Kidney epithelial cell (primary cell): ENCODE results near the gene SLC12A5. TPM values are rescaled to one million over a fixed set of nuclear protein-coding genes. Genes with fewer than 3 reads are reported as not detected.
"Not testable (repeated sequence)": the region's sequence is repeated elsewhere in the genome, so short reads cannot be mapped to it uniquely, and the experiment has no call there.

Experiments used
- DNase-seq: peaks from one replicate; pipeline ENCODE4 v3.0.0-alpha.2; 2010; ENCODE audit warnings: low read depth
- H3K27me3 ChIP-seq: 2 replicates; pipeline ENCODE4 v1.6.0; 2011; ENCODE audit warnings: low read length; ENCODE audit not compliant: control insufficient read depth, insufficient read depth
- H3K36me3 ChIP-seq: 2 replicates; pipeline ENCODE4 v1.5.1; 2011; ENCODE audit warnings: low read length; ENCODE audit not compliant: control insufficient read depth, insufficient read depth
- H3K4me3 ChIP-seq: 2 replicates; pipeline ENCODE4 v1.5.1; 2011; ENCODE audit warnings: low read depth, mild to moderate bottlenecking, control low read depth, low read length
- CTCF ChIP-seq: IDR thresholded peaks from 2 replicates; pipeline ENCODE4 v1.5.1; 2011; ENCODE audit warnings: mild to moderate bottlenecking, moderate library complexity, low read length, control low read depth, inconsistent platforms; ENCODE audit not compliant: insufficient read depth, poor library complexity, severe bottlenecking
- total RNA-seq: library from RNA; depleted of rRNA; stranded (reverse); fragments of >200 nt; gene quantifications from 2 replicates; pipeline ENCODE4 v1.2.3, GENCODE V29; 2015

SLC12A5 gene
- total RNA-seq = 1.3 TPM in 1 of 2 replicates, not detected in the other

GRCh38 chr20:46028772-46029371 lies at the start of gene SLC12A5:
Gene SLC12A5 (plus strand): TSS chr20:46029215. CDS start chr20:46029345, 130 bp downstream.
- TF ChIP-seq CTCF = no peak
- no peak for DNase-seq
- Histone ChIP-seq H3K36me3 (no peaks in the 10 kb centered on the region), H3K27me3 (peaks cover 77% of the 10 kb centered on the region), H3K4me3 (no peak within 1 kb of the TSS)

- TF ChIP-seq CTCF = no peak
- no peak for DNase-seq
- H3K27me3 ChIP-seq = no peaks in the 10 kb centered on the region
- H3K4me3 ChIP-seq = no peak overlapping the region
- H3K36me3 ChIP-seq = no peaks in the 10 kb centered on the region
Measured at GRCh38 chr20:45981261-45981660, 47.8 kb upstream of the SLC12A5 start.

GRCh38 chr20:45983279-45983743 lies 45.7 kb upstream of the SLC12A5 start:
- TF ChIP-seq CTCF = no peak
- no peak for DNase-seq
- Histone ChIP-seq H3K4me3 (no peak overlapping the region), H3K36me3 (no peaks in the 10 kb centered on the region), H3K27me3 (no peaks in the 10 kb centered on the region)

- Histone ChIP-seq H3K36me3 (no peaks in the 10 kb centered on the region), H3K4me3 (no peak overlapping the region), H3K27me3 (no peaks in the 10 kb centered on the region)
- TF ChIP-seq CTCF = no peak
- no peak for DNase-seq
Measured at GRCh38 chr20:45985573-45985972, 43.4 kb upstream of the SLC12A5 start.

GRCh38 chr20:45987108-45987780 lies 41.8 kb upstream of the SLC12A5 start:
- TF ChIP-seq CTCF = peak; percentile 95
- Histone ChIP-seq H3K36me3 (no peaks in the 10 kb centered on the region), H3K27me3 (no peaks in the 10 kb centered on the region), H3K4me3 (no peak overlapping the region)
- DNase-seq = no peak

- DNase-seq, H3K36me3 ChIP-seq, H3K27me3 ChIP-seq, H3K4me3 ChIP-seq: not testable (repeated sequence)
Measured at GRCh38 chr20:45988830-45989229, 40.2 kb upstream of the SLC12A5 start.
